Limb (tissue), 2 donors: ENCODE data around the gene MKI67.
A peak's percentile ranks its signal among the peaks of the same experiment; 100 is the strongest.

Source experiments
- DNase-seq, 2 donors: peaks; one replicate each; pipeline ENCODE4 v3.0.0-alpha.2; 2016; ENCODE audit errors: extremely low spot score in 2 of 2

MKI67 gene

GRCh38 chr10:128052696-128053095 lies 73.5 kb downstream of the MKI67 start:
- DNase-seq, result no peak

- DNase-seq, result no peak
These were observed 74.7 kb downstream of the MKI67 start for GRCh38 chr10:128051548-128051947.

GRCh38 chr10:128050936-128051335 lies 75.3 kb downstream of the MKI67 start:
- DNase-seq, result no peak

GRCh38 chr10:128050121-128050516 lies 76.1 kb downstream of the MKI67 start:
- DNase-seq, result no peak

- DNase-seq, result no peak
These were observed 76.8 kb downstream of the MKI67 start for GRCh38 chr10:128049226-128050120.

GRCh38 chr10:128048819-128049210 lies 77.4 kb downstream of the MKI67 start:
- DNase-seq, result no peak

GRCh38 chr10:128047991-128048818 lies 78.0 kb downstream of the MKI67 start:
- DNase-seq, result peak in 1 of 2 donors; percentile 30

- DNase-seq, result peak in 1 of 2 donors; percentile 62
These were observed 78.9 kb downstream of the MKI67 start for GRCh38 chr10:128047351-128047750.

- no peak for DNase-seq
These were observed 79.3 kb downstream of the MKI67 start for GRCh38 chr10:128046953-128047290.
